BLaER1 (cell line): Measurements from ENCODE around the gene FMNL2.
A peak's percentile ranks its signal among the peaks of the same experiment; 100 is the strongest.

ENCODE experiments used
- H3K27ac ChIP-seq: shearing (Covaris generic); formaldehyde crosslinking; 2 replicates; pipeline ENCODE4 v1.8.1; 2022
- H3K27me3 ChIP-seq: shearing (Covaris generic); formaldehyde crosslinking; 2 replicates; pipeline ENCODE4 v1.8.1; 2022
- H3K36me3 ChIP-seq: shearing (Covaris generic); formaldehyde crosslinking; 2 replicates; pipeline ENCODE4 v1.8.1; 2022
- H3K4me1 ChIP-seq: shearing (Covaris generic); formaldehyde crosslinking; 2 replicates; pipeline ENCODE4 v1.8.1; 2022
- H3K4me2 ChIP-seq: shearing (Covaris generic); formaldehyde crosslinking; 2 replicates; pipeline ENCODE4 v1.8.1; 2022
- H3K4me3 ChIP-seq: shearing (Covaris generic); formaldehyde crosslinking; 2 replicates; pipeline ENCODE4 v1.8.1; 2022
- H3K9ac ChIP-seq: shearing (Covaris generic); formaldehyde crosslinking; 2 replicates; pipeline ENCODE4 v1.8.1; 2022
- H3K9me3 ChIP-seq: shearing (Covaris generic); formaldehyde crosslinking; 2 replicates; pipeline ENCODE4 v1.8.1; 2022
- H4K20me1 ChIP-seq: shearing (Covaris generic); formaldehyde crosslinking; 2 replicates; pipeline ENCODE4 v1.8.1; 2022
- Cebpa-rat ChIP-seq: shearing (Covaris generic); IDR thresholded peaks from 2 replicates; pipeline ENCODE4 v1.8.1; 2022

Gene FMNL2

DNA sequence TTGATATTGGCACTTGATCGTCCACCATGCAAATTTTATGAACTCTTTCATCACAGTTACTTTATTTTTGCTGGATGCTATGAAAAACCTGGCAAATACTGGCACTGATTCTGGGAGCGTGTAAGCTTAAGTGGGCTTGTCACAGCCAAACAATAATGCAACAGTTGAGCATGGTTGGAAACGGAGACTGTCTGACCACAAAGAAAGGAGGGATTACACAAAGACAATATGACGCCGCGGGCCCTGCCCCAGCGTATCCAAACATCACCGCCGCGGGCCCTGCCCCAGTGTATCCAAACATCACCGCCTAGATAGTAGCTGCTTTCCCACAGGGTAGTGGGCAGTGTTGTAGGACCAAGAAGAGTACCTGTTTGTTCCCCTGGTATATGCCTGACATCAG, 246.4 kb downstream of the FMNL2 start:
- H3K4me1 ChIP-seq, result peaks cover 22% of the 10 kb centered on the region
- no peaks in the 10 kb centered on the region for H3K9me3 ChIP-seq
- no peak overlapping the region for H3K4me2 ChIP-seq
- peaks cover 19% of the 10 kb centered on the region; the same call in 1 of the 2 replicates for H4K20me1 ChIP-seq
- H3K36me3 ChIP-seq, result peaks cover 85% of the 10 kb centered on the region
- no peak overlapping the region for H3K27ac ChIP-seq
- H3K27me3 ChIP-seq, result no peaks in the 10 kb centered on the region
- no peak overlapping the region for H3K4me3 ChIP-seq
- no peak for TF ChIP-seq Cebpa-rat
- H3K9ac ChIP-seq, result no peak overlapping the region

- Histone ChIP-seq H3K27me3 (no peaks in the 10 kb centered on the region), H3K9ac (no peak overlapping the region), H3K9me3 (no peaks in the 10 kb centered on the region), H3K36me3 (peaks cover 85% of the 10 kb centered on the region), H3K4me2 (no peak overlapping the region), H3K4me3 (no peak overlapping the region), H3K4me1 (peaks cover 29% of the 10 kb centered on the region), H4K20me1 (peaks cover 14% of the 10 kb centered on the region; the same call in 1 of the 2 replicates), H3K27ac (no peak overlapping the region)
- no peak for TF ChIP-seq Cebpa-rat
Observed at GRCh38 chr2:152582081-152582480, 247.1 kb downstream of the FMNL2 start.

DNA sequence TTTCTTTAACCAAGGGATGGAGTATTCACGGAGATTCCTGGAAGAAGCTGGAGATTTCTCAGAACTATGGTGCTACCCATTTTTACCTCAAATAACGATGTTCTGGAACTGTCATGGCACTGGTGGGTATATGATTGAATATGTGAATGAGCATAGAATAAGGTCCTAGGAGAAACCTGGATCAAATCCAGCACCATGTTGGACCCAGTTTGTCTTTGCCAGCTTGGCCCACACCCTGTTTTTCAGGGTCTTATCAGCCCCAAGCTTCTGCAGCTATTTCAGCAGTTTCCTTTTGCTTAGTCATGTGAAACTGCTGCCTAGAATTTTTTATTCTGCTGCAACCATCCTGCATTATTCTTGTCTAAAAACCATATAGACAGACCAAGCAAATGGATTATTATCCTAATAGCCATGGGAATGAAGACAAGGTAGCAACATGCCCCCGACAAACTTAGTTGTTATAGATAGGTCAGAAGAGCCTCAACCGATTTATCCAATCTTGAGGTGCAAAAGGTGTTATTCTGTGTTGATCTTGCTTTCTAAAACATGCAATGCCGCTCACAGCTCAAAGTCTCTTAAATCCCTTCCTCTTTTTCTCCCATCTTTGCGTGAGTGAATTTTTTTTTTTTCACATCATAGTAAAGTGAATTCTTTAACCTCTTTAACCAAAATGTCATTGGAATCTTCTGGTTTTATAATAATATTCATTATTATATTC, 248.7 kb downstream of the FMNL2 start:
- Histone ChIP-seq H4K20me1 (peaks cover 9% of the 10 kb centered on the region), H3K4me1 (peaks cover 43% of the 10 kb centered on the region), H3K36me3 (peaks cover 71% of the 10 kb centered on the region), H3K4me3 (no peak overlapping the region), H3K9me3 (no peaks in the 10 kb centered on the region), H3K27ac (no peak overlapping the region), H3K9ac (no peak overlapping the region), H3K4me2 (peak overlapping the region; percentile 40), H3K27me3 (no peaks in the 10 kb centered on the region)
- no peak for TF ChIP-seq Cebpa-rat

DNA sequence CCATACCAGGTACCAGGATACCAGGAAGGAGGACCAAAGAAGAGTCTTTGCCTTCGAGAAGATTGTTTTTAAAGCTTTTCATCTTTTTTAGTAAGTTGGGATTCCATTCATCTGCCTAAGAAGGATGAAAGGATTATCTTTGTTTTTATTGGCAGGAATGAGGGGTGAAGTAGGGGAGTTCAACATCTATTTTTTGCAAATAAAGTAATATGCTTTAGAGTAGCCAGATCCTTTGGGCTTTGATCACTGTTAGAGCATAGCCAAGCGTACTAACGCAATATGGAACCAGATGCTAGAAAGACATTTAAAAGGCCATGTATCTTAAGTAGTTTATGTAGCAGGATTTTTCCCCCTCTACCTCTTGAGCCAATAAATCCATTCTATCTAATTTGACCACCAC, 249.3 kb downstream of the FMNL2 start:
- H3K4me3 ChIP-seq, result no peak overlapping the region
- no peak for TF ChIP-seq Cebpa-rat
- H3K4me2 ChIP-seq, result no peak overlapping the region
- peaks cover 49% of the 10 kb centered on the region for H3K4me1 ChIP-seq
- no peak overlapping the region for H3K27ac ChIP-seq
- peaks cover 66% of the 10 kb centered on the region for H3K36me3 ChIP-seq
- H3K27me3 ChIP-seq, result no peaks in the 10 kb centered on the region
- H4K20me1 ChIP-seq, result peaks cover 14% of the 10 kb centered on the region
- no peaks in the 10 kb centered on the region for H3K9me3 ChIP-seq
- no peak overlapping the region for H3K9ac ChIP-seq

DNA sequence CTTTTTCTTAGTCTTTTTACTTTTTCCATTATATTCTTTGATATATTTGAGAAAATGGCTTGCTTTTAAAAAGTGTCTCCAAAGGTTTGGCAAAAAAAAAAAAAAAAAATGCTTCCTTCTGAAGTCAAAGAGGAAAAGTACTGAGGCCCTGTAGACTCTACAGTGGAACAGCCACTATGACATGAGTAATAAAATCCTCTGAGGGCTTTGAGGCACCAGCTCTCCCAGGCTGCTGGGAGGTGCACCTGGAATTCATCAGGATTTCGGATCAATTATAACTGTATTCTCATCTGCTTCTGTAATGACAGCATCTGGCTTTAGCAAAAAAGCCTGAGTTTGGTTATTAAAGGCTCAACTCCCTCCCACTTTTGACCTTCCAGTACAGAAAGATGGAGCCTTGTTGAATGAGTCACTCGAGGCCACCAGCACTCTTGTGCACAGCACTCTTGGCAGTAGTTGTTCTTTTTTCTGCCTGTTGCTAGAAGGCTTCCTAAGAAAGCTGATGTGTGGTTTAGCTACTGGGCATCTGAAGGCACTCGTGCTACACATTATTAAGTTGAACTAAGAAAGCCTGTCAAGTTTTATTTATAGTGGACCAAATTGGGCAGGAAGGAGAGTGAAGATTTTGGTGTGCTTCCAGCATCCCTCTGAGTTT, 251.0 kb downstream of the FMNL2 start:
- H3K27me3 ChIP-seq, result no peaks in the 10 kb centered on the region
- no peak overlapping the region for H3K27ac ChIP-seq
- H3K4me2 ChIP-seq, result no peak overlapping the region
- H3K4me3 ChIP-seq, result no peak overlapping the region
- peaks cover 17% of the 10 kb centered on the region for H4K20me1 ChIP-seq
- peaks cover 53% of the 10 kb centered on the region for H3K4me1 ChIP-seq
- H3K36me3 ChIP-seq, result peaks cover 70% of the 10 kb centered on the region
- H3K9me3 ChIP-seq, result no peaks in the 10 kb centered on the region
- no peak overlapping the region for H3K9ac ChIP-seq
- TF ChIP-seq Cebpa-rat, result no peak

DNA sequence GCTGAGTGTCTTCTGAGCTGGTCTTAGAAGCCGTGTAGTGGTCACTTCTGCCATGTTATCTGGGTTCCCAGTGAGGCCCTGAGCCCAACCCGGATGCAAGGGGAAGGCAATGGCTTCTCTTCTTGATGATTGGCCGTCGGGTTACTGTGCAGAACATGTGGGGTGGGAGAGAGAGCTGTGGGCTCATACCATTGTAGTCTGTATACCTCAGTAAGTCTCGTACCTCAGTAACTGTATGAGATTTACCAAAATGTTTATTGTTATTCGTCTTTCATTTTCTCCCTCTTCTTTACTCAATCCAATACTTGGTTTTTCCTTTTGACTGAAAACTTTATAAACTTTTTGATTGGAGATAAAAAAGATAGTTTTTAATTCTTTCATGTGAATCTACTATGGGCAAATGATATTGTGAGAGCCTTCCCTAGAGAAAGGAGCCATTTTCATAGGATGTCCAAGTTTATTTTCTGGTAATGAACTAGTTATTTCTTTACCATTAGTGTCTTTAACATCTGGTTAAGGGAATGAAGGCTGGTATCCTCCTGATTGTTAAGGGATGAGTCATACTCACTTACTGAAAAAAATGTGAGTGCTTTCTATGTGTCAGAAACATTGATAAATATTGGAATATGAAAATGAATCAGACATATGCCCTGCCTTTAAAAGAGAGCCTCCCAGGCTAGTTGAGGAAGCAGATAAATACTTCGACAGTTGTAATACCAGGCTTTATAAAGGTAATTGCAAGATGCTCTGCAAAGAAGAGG, 252.4 kb downstream of the FMNL2 start:
- peaks cover 53% of the 10 kb centered on the region for H3K4me1 ChIP-seq
- no peaks in the 10 kb centered on the region for H3K9me3 ChIP-seq
- H3K27ac ChIP-seq, result no peak overlapping the region
- H3K36me3 ChIP-seq, result peaks cover 70% of the 10 kb centered on the region
- peak overlapping the region; percentile 81; the same call in 1 of the 2 replicates for H3K4me2 ChIP-seq
- no peaks in the 10 kb centered on the region for H3K27me3 ChIP-seq
- no peak for TF ChIP-seq Cebpa-rat
- H3K9ac ChIP-seq, result no peak overlapping the region
- H4K20me1 ChIP-seq, result peaks cover 17% of the 10 kb centered on the region
- H3K4me3 ChIP-seq, result no peak overlapping the region

DNA sequence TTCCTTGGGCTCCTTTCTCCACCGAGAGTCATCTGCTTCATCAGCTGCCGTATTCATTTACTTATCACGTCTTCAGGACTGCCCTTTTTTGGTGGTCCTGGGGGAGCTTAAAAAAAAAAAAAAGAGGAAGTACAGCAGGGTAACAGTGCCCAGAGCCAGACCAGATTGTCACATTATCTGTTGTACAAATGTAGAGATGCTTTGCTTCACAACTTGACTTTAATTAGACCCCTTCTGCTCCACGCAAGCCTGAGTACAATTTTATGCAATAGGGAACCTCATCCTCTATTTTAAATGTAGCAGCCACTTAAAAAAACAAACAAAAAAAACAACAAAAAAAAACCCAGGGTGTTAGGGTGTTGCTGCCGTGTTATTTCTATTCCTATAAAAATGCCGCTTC, 254.0 kb downstream of the FMNL2 start:
- Histone ChIP-seq H3K9me3 (no peaks in the 10 kb centered on the region), H3K36me3 (peaks cover 62% of the 10 kb centered on the region), H3K9ac (peak overlapping the region; percentile 59; the same call in 1 of the 2 replicates), H3K4me2 (peak overlapping the region; percentile 81), H3K27me3 (no peaks in the 10 kb centered on the region), H3K4me1 (peaks cover 54% of the 10 kb centered on the region), H4K20me1 (peaks cover 17% of the 10 kb centered on the region), H3K4me3 (no peak overlapping the region), H3K27ac (peak overlapping the region; percentile 37; the same call in 1 of the 2 replicates)
- TF ChIP-seq Cebpa-rat, result no peak

- Histone ChIP-seq H3K27ac (peak overlapping the region; percentile 45; the same call in 1 of the 2 replicates), H3K36me3 (peaks cover 85% of the 10 kb centered on the region), H3K4me1 (peaks cover 29% of the 10 kb centered on the region), H4K20me1 (0 out of 2 replicates have a peak, but pooled peaks cover 4% of the 10 kb centered on the region), H3K27me3 (no peaks in the 10 kb centered on the region), H3K9me3 (no peaks in the 10 kb centered on the region), H3K4me2 (peak overlapping the region; percentile 34), H3K9ac (no peak overlapping the region), H3K4me3 (no peak overlapping the region)
- no peak for TF ChIP-seq Cebpa-rat
Observed at GRCh38 chr2:152594022-152594766, 259.2 kb downstream of the FMNL2 start.

- no peak for TF ChIP-seq Cebpa-rat
- H3K4me1 ChIP-seq, result peaks cover 24% of the 10 kb centered on the region
- H3K9ac ChIP-seq, result no peak overlapping the region
Observed at GRCh38 chr2:152594792-152595191, 259.8 kb downstream of the FMNL2 start.

More at GRCh38 chr2:152594792-152595191, 259.8 kb downstream of the FMNL2 start:
- Histone ChIP-seq H4K20me1 (no peaks in the 10 kb centered on the region), H3K9me3 (no peaks in the 10 kb centered on the region), H3K36me3 (peaks cover 86% of the 10 kb centered on the region), H3K4me3 (no peak overlapping the region), H3K27me3 (no peaks in the 10 kb centered on the region), H3K4me2 (no peak overlapping the region), H3K27ac (peak overlapping the region; percentile 45; the same call in 1 of the 2 replicates)
